Thyroid gland (tissue), 4 donors: ENCODE measurements around the gene RAP1A. TPM values are rescaled to one million over a fixed set of nuclear protein-coding genes. Genes with fewer than 3 reads are reported as not detected.
A peak's percentile ranks its signal among the peaks of the same experiment; 100 is the strongest.

Source experiments
- DNase-seq, 2 donors: peaks; one replicate each; pipeline ENCODE4 v3.0.0-alpha.2; 2019
- H3K27ac ChIP-seq, 3 donors: fragments of 200-600 bp; sonication (generic); 1 replicate in 2 of 3; 2 replicates in 1 of 3; pipeline ENCODE4 v1.5.1; 2016 to 2019; ENCODE audit warnings: mild to moderate bottlenecking in 1 of 3, moderate library complexity in 1 of 3
- H3K27me3 ChIP-seq: fragments of 200-600 bp; sonication (generic); one replicate; pipeline ENCODE4 v1.5.1; 2019
- H3K36me3 ChIP-seq, 2 donors: fragments of 200-600 bp; sonication (generic); one replicate each; pipeline ENCODE4 v1.5.1; 2016 to 2019
- H3K4me1 ChIP-seq, 2 donors: fragments of 200-600 bp; sonication (generic); one replicate each; pipeline ENCODE4 v1.5.1; 2017 to 2019
- H3K4me3 ChIP-seq, 3 donors: fragments of 200-600 bp; sonication (generic); replicated peaks in 1 of 3; 1 replicate in 2 of 3; 2 replicates in 1 of 3; pipeline ENCODE4 v1.5.1; 2016; ENCODE audit warnings: mild to moderate bottlenecking in 1 of 3
- H3K9me3 ChIP-seq: fragments of 200-600 bp; sonication (generic); one replicate; pipeline ENCODE4 v1.5.1; 2017
- POLR2A ChIP-seq, 2 donors: fragments of 450-650 bp; IDR thresholded peaks; one replicate each; pipeline ENCODE4 v1.6.1; 2017; ENCODE audit warnings: antibody characterized with exemption in 2 of 2, mild to moderate bottlenecking in 2 of 2, moderate library complexity in 1 of 2
- WGBS, 2 donors: methylation state at CpG; one replicate each; pipeline ENCODE4 v1.1.5; 2017; 5-methylcytosine and 5-hydroxymethylcytosine counted together
- intact Hi-C: fragments of 100-400 bp; cut with DNase I; formaldehyde crosslinking; loops from one replicate; pipeline ENCODE4 v1.15.1; 2023
- total RNA-seq, 4 donors: library from RNA; depleted of rRNA; stranded (reverse); fragments of >200 nt; gene quantifications; one replicate each; pipeline ENCODE4 v1.2.3, GENCODE V29; 2016
- TF ChIP-seq, protein P1 (sequence below), 6 experiments: fragments of 200-600 bp in 3 of 6; fragments of 450-650 bp in 3 of 6; sonication (generic) in 3 of 6; IDR thresholded peaks; one replicate each; pipeline ENCODE4 v1.5.1; 2016 to 2019; ENCODE audit warnings: antibody characterized with exemption in 6 of 6, mild to moderate bottlenecking in 2 of 6, inconsistent platforms in 1 of 6, moderate library complexity in 1 of 6

The RAP1A gene
- total RNA-seq, 4 donors from 2014 or later = 54.2 to 91.7 (median 71.9) TPM

DNA sequence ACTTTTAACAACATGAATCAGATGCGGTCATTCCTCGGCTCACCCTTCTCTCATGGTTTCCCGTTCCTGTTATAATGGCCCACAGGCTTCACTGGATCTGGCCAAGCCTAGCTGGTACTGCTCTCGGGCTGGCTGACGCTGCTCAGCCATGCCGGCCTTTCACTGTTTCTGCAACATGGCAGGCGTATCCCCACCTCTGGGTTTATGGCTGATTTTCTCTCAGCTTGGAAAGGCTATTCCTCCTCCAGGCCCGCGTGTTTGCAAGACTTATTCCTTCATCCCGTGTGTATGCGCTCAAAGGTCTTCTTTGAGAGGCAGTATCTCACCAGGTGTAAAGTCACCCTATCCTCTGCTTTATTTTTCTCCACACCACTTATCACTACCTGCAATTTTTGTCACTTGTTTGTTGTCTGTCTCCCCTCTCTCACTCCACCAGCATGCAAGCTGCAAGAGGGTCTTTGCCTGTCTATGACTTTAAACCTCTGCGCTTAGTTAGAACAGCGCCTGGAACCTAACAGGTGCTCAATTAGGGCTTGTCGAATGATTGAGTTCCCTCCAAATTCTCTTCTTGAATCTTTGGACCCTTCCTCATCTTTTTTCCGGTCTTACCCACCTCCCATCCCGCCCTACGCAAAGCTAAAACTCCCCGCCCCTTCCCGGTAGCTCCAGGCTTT, 491 bp upstream of the RAP1A start:
- Histone ChIP-seq H3K4me1 (peaks cover 12 to 22% of the 10 kb centered on the region in 2 donors), H3K9me3 (no peaks in the 10 kb centered on the region), H3K27me3 (no peaks in the 10 kb centered on the region), H3K27ac (peak overlapping the region; percentile 22 to 99 (median 93)), H3K36me3 (no peaks in the 10 kb centered on the region), H3K4me3 (peak overlapping the region; percentile 8 to 82 (median 59))
- WGBS, 2 donors = 52 to 54% methylated on average over 19 of the region's 19 CpGs
- DNase-seq = peak in 1 of 2 donors; percentile 11
- intact Hi-C loops = no loop called here
- TF ChIP-seq, protein P1, sequence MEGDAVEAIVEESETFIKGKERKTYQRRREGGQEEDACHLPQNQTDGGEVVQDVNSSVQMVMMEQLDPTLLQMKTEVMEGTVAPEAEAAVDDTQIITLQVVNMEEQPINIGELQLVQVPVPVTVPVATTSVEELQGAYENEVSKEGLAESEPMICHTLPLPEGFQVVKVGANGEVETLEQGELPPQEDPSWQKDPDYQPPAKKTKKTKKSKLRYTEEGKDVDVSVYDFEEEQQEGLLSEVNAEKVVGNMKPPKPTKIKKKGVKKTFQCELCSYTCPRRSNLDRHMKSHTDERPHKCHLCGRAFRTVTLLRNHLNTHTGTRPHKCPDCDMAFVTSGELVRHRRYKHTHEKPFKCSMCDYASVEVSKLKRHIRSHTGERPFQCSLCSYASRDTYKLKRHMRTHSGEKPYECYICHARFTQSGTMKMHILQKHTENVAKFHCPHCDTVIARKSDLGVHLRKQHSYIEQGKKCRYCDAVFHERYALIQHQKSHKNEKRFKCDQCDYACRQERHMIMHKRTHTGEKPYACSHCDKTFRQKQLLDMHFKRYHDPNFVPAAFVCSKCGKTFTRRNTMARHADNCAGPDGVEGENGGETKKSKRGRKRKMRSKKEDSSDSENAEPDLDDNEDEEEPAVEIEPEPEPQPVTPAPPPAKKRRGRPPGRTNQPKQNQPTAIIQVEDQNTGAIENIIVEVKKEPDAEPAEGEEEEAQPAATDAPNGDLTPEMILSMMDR (IDR thresholded peaks at IDR 0.05) = no peak
- no peak for TF ChIP-seq POLR2A (IDR thresholded peaks at IDR 0.05)

DNA sequence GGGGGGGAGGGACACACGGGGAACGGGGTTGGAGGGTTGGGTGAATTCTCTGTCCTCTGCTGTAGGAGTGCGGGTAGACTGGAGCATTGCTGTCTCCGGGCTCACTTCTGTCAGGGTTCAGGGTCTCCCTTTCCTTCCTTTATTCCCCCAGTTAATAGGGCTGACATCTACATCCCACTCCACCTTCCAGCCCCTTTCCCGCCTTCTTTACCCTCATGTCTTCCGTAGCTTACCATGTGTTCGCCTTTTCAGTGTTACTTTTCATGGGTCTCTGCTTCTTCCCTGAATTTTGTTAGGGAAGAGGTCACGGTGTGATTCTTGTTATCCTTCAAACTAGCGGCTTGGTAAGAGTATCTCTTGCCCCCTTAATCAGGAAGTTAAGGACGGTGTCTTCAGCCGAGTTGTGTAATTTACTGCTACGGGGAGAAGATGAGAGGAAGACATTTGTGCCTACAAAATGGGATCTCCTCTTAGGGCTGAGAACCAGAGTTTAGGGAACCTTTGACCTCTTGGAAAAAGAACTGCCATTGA, 917 bp downstream of the RAP1A start:
- Histone ChIP-seq H3K27ac (peak overlapping the region; percentile 93 to 99 (median 96)), H3K4me3 (peak overlapping the region; percentile 59 to 84 (median 82)), H3K4me1 (peaks cover 24 to 26% of the 10 kb centered on the region in 2 donors), H3K9me3 (no peaks in the 10 kb centered on the region), H3K27me3 (no peaks in the 10 kb centered on the region), H3K36me3 (no peaks in the 10 kb centered on the region)
- no peak for TF ChIP-seq POLR2A (IDR thresholded peaks at IDR 0.05)
- TF ChIP-seq, protein P1 (IDR thresholded peaks at IDR 0.05) = no peak
- 1 to 2% methylated on average over 12 of the region's 12 CpGs for WGBS, 2 donors
- no peak for DNase-seq
- intact Hi-C loops = no loop called here

DNA sequence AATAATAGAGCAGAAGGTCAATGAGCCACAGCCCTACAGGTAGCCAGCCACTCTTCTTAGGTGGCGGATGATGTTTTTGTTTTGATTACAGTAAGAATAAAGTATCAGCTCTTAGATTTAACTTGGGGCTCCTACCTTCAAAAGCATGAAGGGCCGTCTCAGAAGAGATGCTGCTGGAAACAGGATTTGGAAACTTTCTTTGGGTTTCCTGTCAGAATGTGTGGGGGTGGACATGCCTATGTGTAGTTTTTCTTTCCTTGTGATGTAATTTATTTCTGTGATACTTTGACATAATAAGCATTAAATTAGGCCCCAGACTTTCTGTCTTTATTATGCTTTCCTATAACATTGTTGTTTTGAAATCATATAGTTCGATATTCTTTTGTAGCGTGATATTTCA, 1.5 kb downstream of the RAP1A start:
- Histone ChIP-seq H3K27ac (peak overlapping the region; percentile 93 to 99 (median 96)), H3K4me1 (peaks cover 24 to 26% of the 10 kb centered on the region in 2 donors), H3K36me3 (no peaks in the 10 kb centered on the region), H3K27me3 (no peaks in the 10 kb centered on the region), H3K9me3 (no peaks in the 10 kb centered on the region), H3K4me3 (peak overlapping the region in 2 of 3 donors; percentile 82 to 84)
- intact Hi-C loops = no loop called here
- TF ChIP-seq, protein P1 (IDR thresholded peaks at IDR 0.05) = no peak
- TF ChIP-seq POLR2A (IDR thresholded peaks at IDR 0.05) = no peak
- 55 to 77% methylated on average over 4 of the region's 4 CpGs for WGBS, 2 donors
- no peak for DNase-seq

DNA sequence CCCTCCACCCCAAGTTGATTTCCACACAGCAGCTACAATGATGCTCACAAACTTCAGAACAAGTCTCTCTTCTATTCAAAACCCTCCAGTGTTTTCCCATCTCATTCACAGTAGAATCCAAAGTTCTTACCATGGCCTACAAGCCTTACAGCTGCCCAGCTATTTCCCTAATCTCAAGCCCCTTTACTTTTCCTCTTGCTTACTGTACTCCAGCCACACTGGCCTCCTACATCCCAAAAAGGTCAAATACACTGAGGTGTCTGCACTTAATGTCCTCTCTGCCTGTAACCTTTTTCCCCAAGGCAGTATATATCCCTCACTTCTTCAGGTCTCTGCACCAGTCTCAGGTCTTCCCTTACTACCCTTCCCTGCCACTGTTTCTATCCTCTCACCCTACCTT, 2.6 kb downstream of the RAP1A start:
- peaks cover 34 to 35% of the 10 kb centered on the region in 2 donors for H3K4me1 ChIP-seq
- no peak for TF ChIP-seq POLR2A (IDR thresholded peaks at IDR 0.05)
- TF ChIP-seq, protein P1 (IDR thresholded peaks at IDR 0.05) = no peak
- no peak overlapping the region for H3K4me3 ChIP-seq
- no peak overlapping the region for H3K27ac ChIP-seq
- no peaks in the 10 kb centered on the region for H3K9me3 ChIP-seq
- intact Hi-C loops = no loop called here
- H3K36me3 ChIP-seq = no peaks in the 10 kb centered on the region
- no peaks in the 10 kb centered on the region for H3K27me3 ChIP-seq
- no peak for DNase-seq

DNA sequence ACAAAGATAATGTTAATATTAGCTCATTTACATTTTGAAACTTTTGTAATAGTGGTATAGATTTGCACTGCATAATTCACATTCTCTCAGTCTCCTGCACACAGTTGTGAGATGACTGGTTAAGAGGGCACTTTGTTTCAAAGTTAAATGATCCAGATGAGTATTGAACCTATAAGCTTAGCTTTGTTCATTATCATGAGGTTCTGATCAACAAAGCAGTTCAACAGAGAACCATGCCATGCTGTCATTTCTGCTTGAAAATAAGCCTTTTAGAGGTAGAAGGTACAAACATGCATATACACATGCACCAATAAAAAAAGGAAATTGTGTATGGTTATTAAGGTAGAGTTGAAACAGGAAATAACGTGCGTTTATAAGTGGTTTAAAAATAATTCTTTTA, 4.8 kb downstream of the RAP1A start:
- Histone ChIP-seq H3K9me3 (no peaks in the 10 kb centered on the region), H3K4me3 (no peak overlapping the region), H3K36me3 (no peaks in the 10 kb centered on the region), H3K4me1 (peaks cover 49 to 50% of the 10 kb centered on the region in 2 donors), H3K27me3 (no peaks in the 10 kb centered on the region), H3K27ac (no peak overlapping the region)
- DNase-seq = no peak
- intact Hi-C loops = no loop called here
- WGBS, 2 donors = 67 to 78% methylated on average over 2 of the region's 2 CpGs
- no peak for TF ChIP-seq POLR2A (IDR thresholded peaks at IDR 0.05)
- TF ChIP-seq, protein P1 (IDR thresholded peaks at IDR 0.05) = no peak
